H1 (cell line): ENCODE data around the gene KIAA1671. TPM values are rescaled to one million over a fixed set of nuclear protein-coding genes. Genes with fewer than 3 reads are reported as not detected.

Source experiments
- CTCF ChIA-PET: fragments of 300-600 bp; sonication (Branson Sonifier 250); formaldehyde crosslinking; loops from one replicate; lab custom pipeline; 2021; ENCODE audit not compliant: partially characterized antibody; lab: Charles Lee
- POLR2A ChIA-PET: fragments of 300-600 bp; sonication (Branson Sonifier 250); formaldehyde crosslinking; loops from one replicate; lab custom pipeline; 2021; ENCODE audit warnings: inconsistent platforms; ENCODE audit not compliant: partially characterized antibody; lab: Charles Lee
- DNase-seq, 2 experiments: peaks; one replicate each; pipeline versions ENCODE4 v3.0.0 to v3.0.0-alpha.2; 2010 to 2022; ENCODE audit warnings: low spot score in 2 of 2, low read depth in 1 of 2, mixed read lengths in 1 of 2
- FAIRE-seq: peaks from 2 replicates; lab custom pipeline; 2011; peaks lifted over from hg19 to GRCh38; lab: Jason Lieb, UNC
- H2AFZ ChIP-seq: 2 replicates; pipeline ENCODE4 v1.8.1; 2012; ENCODE audit warnings: low read length, inconsistent platforms
- H2AK5ac ChIP-seq: 2 replicates; pipeline ENCODE4 v1.6.1; 2013; ENCODE audit warnings: low read depth, low read length
- H2BK120ac ChIP-seq: replicated peaks from 2 replicates; pipeline ENCODE3; 2013; ENCODE audit warnings: low read depth, low read length, inconsistent platforms
- H2BK12ac ChIP-seq: 2 replicates; pipeline ENCODE4 v1.6.1; 2013; ENCODE audit warnings: low read depth, low read length
- H2BK15ac ChIP-seq: 2 replicates; pipeline ENCODE4 v1.6.1; 2013; ENCODE audit warnings: low read length
- H2BK20ac ChIP-seq: 2 replicates; pipeline ENCODE4 v1.6.1; 2013; ENCODE audit warnings: low read length
- H2BK5ac ChIP-seq: 2 replicates; pipeline ENCODE4 v1.6.1; 2013; ENCODE audit warnings: low read depth, low read length
- H3K14ac ChIP-seq: 2 replicates; pipeline ENCODE4 v1.6.1; 2013; ENCODE audit warnings: inconsistent platforms; ENCODE audit not compliant: insufficient read length
- H3K18ac ChIP-seq: 2 replicates; pipeline ENCODE4 v1.6.1; 2013; ENCODE audit warnings: low read length; ENCODE audit errors: extremely low read depth
- H3K23ac ChIP-seq: 2 replicates; pipeline ENCODE4 v1.6.1; 2013; ENCODE audit warnings: inconsistent platforms; ENCODE audit not compliant: insufficient read length
- H3K23me2 ChIP-seq: 2 replicates; pipeline ENCODE4 v1.6.1; 2013; ENCODE audit warnings: low read depth, low read length
- H3K27ac ChIP-seq: 2 replicates; pipeline ENCODE4 v1.6.1; 2011; ENCODE audit warnings: low read depth, low read length, inconsistent platforms
- H3K27me3 ChIP-seq, 4 experiments: replicated peaks in 1 of 4; 1 replicate in 1 of 4; 2 replicates in 3 of 4; pipeline versions ENCODE4 v1.6.1 to v1.8.1; 2011 to 2013; ENCODE audit warnings: low read length in 3 of 4, mild to moderate bottlenecking in 3 of 4, inconsistent platforms in 2 of 4, mixed read lengths in 2 of 4, moderate library complexity in 1 of 4; ENCODE audit not compliant: control insufficient read depth in 3 of 4, insufficient read depth in 3 of 4; ENCODE audit errors: extremely low read depth in 1 of 4
- H3K36me3 ChIP-seq, 4 experiments: 2 replicates each; pipeline versions ENCODE4 v1.6.1 to v1.8.1; 2011 to 2013; ENCODE audit warnings: mild to moderate bottlenecking in 4 of 4, low read length in 3 of 4, moderate library complexity in 2 of 4, control low read depth in 1 of 4, inconsistent platforms in 1 of 4; ENCODE audit not compliant: insufficient read depth in 4 of 4, control insufficient read depth in 2 of 4
- H3K4ac ChIP-seq: replicated peaks from 2 replicates; pipeline ENCODE3; 2013; ENCODE audit warnings: low read length, low read depth, mixed read lengths, inconsistent platforms; ENCODE audit not compliant: insufficient read length
- H3K4me1 ChIP-seq, 4 experiments: replicated peaks in 1 of 4; 1 replicate in 1 of 4; 2 replicates in 3 of 4; pipeline versions ENCODE4 v1.6.1 to v1.8.1; 2011 to 2013; ENCODE audit warnings: low read length in 3 of 4, inconsistent platforms in 2 of 4, mixed read lengths in 1 of 4; ENCODE audit not compliant: insufficient read depth in 4 of 4, control insufficient read depth in 3 of 4
- H3K4me2 ChIP-seq, 2 experiments: 2 replicates each; pipeline versions ENCODE4 v1.6.1 to v1.8.1; 2011 to 2013; ENCODE audit warnings: low read depth in 2 of 2, low read length in 2 of 2, control low read depth in 1 of 2, inconsistent platforms in 1 of 2, mild to moderate bottlenecking in 1 of 2; ENCODE audit not compliant: insufficient read depth in 1 of 2
- H3K4me3 ChIP-seq, 4 experiments: fragments of 200-600, 300-600 bp in 1 of 4; sonication (generic), shearing (Covaris generic), sonication (Bioruptor Twin) in 1 of 4; 2 replicates each; pipeline versions ENCODE4 v1.5.1 to v1.8.1; 2011 to 2016; ENCODE audit warnings: low read length in 4 of 4, low read depth in 3 of 4, control low read depth in 2 of 4, inconsistent platforms in 2 of 4, mild to moderate bottlenecking in 2 of 4, mixed read lengths in 1 of 4, moderate library complexity in 1 of 4; ENCODE audit not compliant: insufficient read depth in 2 of 4; ENCODE audit errors: extremely low read depth in 1 of 4
- H3K56ac ChIP-seq: replicated peaks from 2 replicates; pipeline ENCODE3; 2013; ENCODE audit warnings: low read depth, mild to moderate bottlenecking, mixed read lengths, low read length, inconsistent platforms; ENCODE audit not compliant: insufficient read length
- H3K79me1 ChIP-seq: 2 replicates; pipeline ENCODE4 v1.6.1; 2013; ENCODE audit warnings: low read depth, low read length, control low read depth
- H3K79me2 ChIP-seq, 2 experiments: 2 replicates each; pipeline versions ENCODE4 v1.6.1 to v1.8.1; 2012 to 2013; ENCODE audit warnings: low read length in 2 of 2, mild to moderate bottlenecking in 2 of 2, inconsistent platforms in 1 of 2; ENCODE audit not compliant: insufficient read depth in 2 of 2, control insufficient read depth in 1 of 2
- H3K9ac ChIP-seq, 4 experiments: replicated peaks in 1 of 4; 1 replicate in 1 of 4; 2 replicates in 3 of 4; pipeline versions ENCODE4 v1.6.1 to v1.8.1; 2011 to 2013; ENCODE audit warnings: low read depth in 3 of 4, low read length in 3 of 4, control low read depth in 2 of 4, mild to moderate bottlenecking in 2 of 4, moderate library complexity in 2 of 4, inconsistent platforms in 1 of 4; ENCODE audit errors: extremely low read depth in 1 of 4
- H3K9me3 ChIP-seq, 2 experiments: 2 replicates each; pipeline versions ENCODE4 v1.6.1 to v1.8.1; 2012 to 2013; ENCODE audit warnings: mild to moderate bottlenecking in 2 of 2, moderate library complexity in 2 of 2, control low read depth in 1 of 2, inconsistent platforms in 1 of 2, low read depth in 1 of 2, low read length in 1 of 2, mixed read lengths in 1 of 2; ENCODE audit not compliant: insufficient read depth in 2 of 2
- H4K20me1 ChIP-seq, 2 experiments: replicated peaks in 1 of 2; 2 replicates each; pipeline versions ENCODE3 to v1.8.1; 2011 to 2013; ENCODE audit warnings: inconsistent platforms in 2 of 2, low read length in 2 of 2, mild to moderate bottlenecking in 1 of 2; ENCODE audit not compliant: insufficient read depth in 2 of 2, control insufficient read depth in 1 of 2
- H4K5ac ChIP-seq: 2 replicates; pipeline ENCODE4 v1.6.1; 2013; ENCODE audit warnings: low read length, low read depth, mixed read lengths, inconsistent platforms; ENCODE audit not compliant: insufficient read length
- H4K8ac ChIP-seq: 2 replicates; pipeline ENCODE4 v1.8.0; 2013; ENCODE audit warnings: mild to moderate bottlenecking, moderate library complexity, low read length, inconsistent platforms; ENCODE audit not compliant: insufficient read depth; ENCODE audit errors: extremely low read depth
- H4K91ac ChIP-seq: replicated peaks from 2 replicates; pipeline ENCODE3; 2013; ENCODE audit warnings: low read length, mixed read lengths, inconsistent platforms; ENCODE audit not compliant: insufficient read length
- BCL11A ChIP-seq, 2 experiments: IDR thresholded peaks; one replicate each; pipeline ENCODE4 v1.6.1; 2011; ENCODE audit warnings: low read depth in 2 of 2, low read length in 2 of 2, mild to moderate bottlenecking in 2 of 2
- GTF2F1 ChIP-seq: IDR thresholded peaks from 2 replicates; pipeline ENCODE4 v1.6.1; 2012; ENCODE audit warnings: low read depth, low read length, improper control_type of control experiment, borderline replicate concordance
- JUN ChIP-seq: IDR thresholded peaks from 2 replicates; pipeline ENCODE4 v1.6.1; 2011; ENCODE audit warnings: low read depth, mild to moderate bottlenecking, improper control_type of control experiment, low read length
- JUND ChIP-seq: IDR thresholded peaks from 2 replicates; pipeline ENCODE4 v1.6.1; 2011; ENCODE audit warnings: mild to moderate bottlenecking, improper control_type of control experiment, low read length
- PHF8 ChIP-seq: fragments of 200-600 bp; sonication (generic); conservative IDR thresholded peaks from 2 replicates; pipeline ENCODE4 v1.7.1; 2012; ENCODE audit warnings: low read depth, mild to moderate bottlenecking, inconsistent platforms, low read length, moderate library complexity
- RNF2 ChIP-seq: fragments of 200-900, 300-1000 bp; sonication (generic); IDR thresholded peaks from 2 replicates; pipeline ENCODE4 v1.7.1; 2016; ENCODE audit warnings: borderline replicate concordance, low read depth, mild to moderate bottlenecking, antibody characterized with exemption, low read length; ENCODE audit not compliant: poor library complexity, severe bottlenecking; ENCODE audit errors: missing control alignments
- RXRA ChIP-seq: IDR thresholded peaks from 2 replicates; pipeline ENCODE4 v1.6.1; 2011; ENCODE audit warnings: low read depth, mild to moderate bottlenecking, low read length, moderate library complexity; ENCODE audit not compliant: insufficient read depth
- SIRT6 ChIP-seq: IDR thresholded peaks from one replicate; pipeline ENCODE4 v1.7.1; 2012; ENCODE audit warnings: low read length, inconsistent platforms
- TAF7 ChIP-seq: optimal IDR thresholded peaks from 2 replicates; pipeline ENCODE3; 2011; ENCODE audit warnings: low read depth, mild to moderate bottlenecking, inconsistent platforms, low read length, moderate library complexity, borderline replicate concordance
- TBP ChIP-seq: IDR thresholded peaks from 2 replicates; pipeline ENCODE4 v1.6.1; 2011; ENCODE audit warnings: low read depth, low read length, improper control_type of control experiment
- WGBS, 2 experiments: shearing (Covaris generic) in 1 of 2; methylation state at CpG; one replicate each; pipeline versions ENCODE4 v1.1.6 to v1.1.7; 2013 to 2015; ENCODE audit warnings: low lambda C conversion rate in 2 of 2, mixed read lengths in 2 of 2, inconsistent platforms in 1 of 2, low coverage in 1 of 2, missing lambda C conversion rate in 1 of 2; ENCODE audit not compliant: insufficient replicate concordance in 2 of 2, insufficient coverage in 1 of 2, insufficient read length in 1 of 2; ENCODE audit errors: extremely low coverage in 1 of 2, missing lambda C conversion rate in 1 of 2; 5-methylcytosine and 5-hydroxymethylcytosine counted together
- polyA plus RNA-seq, 7 experiments: library from polyadenylated mRNA; depleted of rRNA in 3 of 7; stranded (reverse) in 5 of 7; unstranded in 2 of 7; fragments of >200 nt in 5 of 7; fragments of 200-250 nt in 2 of 7; gene quantifications; 1 replicate in 5 of 7; 2 replicates in 1 of 7; 4 replicates in 1 of 7; pipeline versions ENCODE4 v1.2.1 to v1.2.3, GENCODE V29; 2011 to 2013; ENCODE audit warnings: missing spikeins in 2 of 7, mixed read lengths in 2 of 7
- total RNA-seq: library from RNA; stranded (reverse); fragmentation: NEBNext Ultra II Directional; extraction: Animal tissue kit (Norgen Biotek cat#: 25700); gene quantifications from 2 replicates; pipeline ENCODE4 v1.2.1, GENCODE V29; 2021
- TF ChIP-seq, protein P1 (sequence below): IDR thresholded peaks from 2 replicates; pipeline ENCODE4 v1.6.1; 2012; ENCODE audit warnings: low read length, inconsistent platforms
- TF ChIP-seq, protein P2 (sequence below): IDR thresholded peaks from 2 replicates; pipeline ENCODE4 v1.6.1; 2012; ENCODE audit warnings: inconsistent platforms

KIAA1671 gene
- total and polyA plus RNA-seq, 2 of the 8 experiments (the other 6 are each of a cell fraction or from before 2014, with no cell fraction given) = 6.4 to 23.9 TPM

DNA sequence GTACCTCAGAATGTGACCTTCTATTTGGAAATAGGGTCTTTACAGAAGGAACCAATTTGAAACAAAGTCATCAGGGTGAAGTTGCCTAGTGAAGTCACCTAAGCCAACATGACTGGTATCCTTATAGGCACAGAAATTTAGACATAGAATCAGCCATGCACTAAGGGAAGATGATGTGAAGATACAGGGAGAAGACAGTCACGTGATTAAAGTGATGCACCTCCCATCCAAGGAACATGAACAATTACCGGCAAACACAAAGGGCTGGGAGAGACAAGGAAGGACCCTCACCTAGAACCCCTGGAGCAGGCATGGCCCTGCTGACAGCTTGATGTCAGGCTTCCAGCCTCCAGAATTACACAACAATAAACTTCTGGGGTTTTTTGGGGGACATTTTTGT lies 263.7 kb downstream of the KIAA1671 start:
- FAIRE-seq (no peak), DNase-seq (no peak)
- Histone ChIP-seq H3K9ac (no peak overlapping the region), H2BK5ac (no peak overlapping the region), H3K4ac (no peak overlapping the region), H2BK20ac (no peak overlapping the region), H2BK120ac (no peak overlapping the region), H3K79me1 (no peaks in the 10 kb centered on the region), H4K20me1 (no peaks in the 10 kb centered on the region), H3K23me2 (no peaks in the 10 kb centered on the region), H3K4me3 (no peak overlapping the region), H3K18ac (no peak overlapping the region), H3K36me3 (no peaks in the 10 kb centered on the region), H3K56ac (no peak overlapping the region), H2AFZ (no peak overlapping the region), H3K27me3 (peaks cover 0 to 4% (median 0%) of the 10 kb centered on the region in 4 experiments; a peak in 2 of 7 replicates), H2BK12ac (no peak overlapping the region), H3K79me2 (no peaks in the 10 kb centered on the region), H4K91ac (no peak overlapping the region), H4K8ac (no peak overlapping the region), H2BK15ac (no peak overlapping the region), H4K5ac (no peak overlapping the region), H3K9me3 (peaks cover 3 to 5% of the 10 kb centered on the region in 2 experiments; a peak in 1 of 4 replicates), H3K4me2 (no peak overlapping the region), H3K27ac (no peak overlapping the region), H3K23ac (no peak overlapping the region), H3K14ac (no peak overlapping the region), H3K4me1 (no peaks in the 10 kb centered on the region), H2AK5ac (no peak overlapping the region)
- POLR2A ChIA-PET = interaction anchor here (1.2 kb wide), 1 partner anchor 35 kb away, joined by 3 read pairs; no protein-coding TSS in a partner anchor
- 91% methylated on average over 2 of the region's 2 CpGs; no CpG with 5 or more reads in 1 of the 2 experiments for WGBS, 2 experiments
- CTCF ChIA-PET = interaction anchor here (1.2 to 2.7 kb wide), 2 partner anchors 14 to 134 kb away, joined by 5 to 8 read pairs; no protein-coding TSS in a partner anchor
- TF ChIP-seq SIRT6 (no peak), BCL11A (IDR thresholded peaks at IDR 0.05; ENCODE audit: low read depth in 2 of 2, low read length in 2 of 2) (no peak), GTF2F1 (no peak), RXRA (no peak), PHF8 (no peak), JUND (no peak), TAF7 (no peak), TBP (no peak), JUN (no peak), RNF2 (no peak)
- TF ChIP-seq, protein P1, sequence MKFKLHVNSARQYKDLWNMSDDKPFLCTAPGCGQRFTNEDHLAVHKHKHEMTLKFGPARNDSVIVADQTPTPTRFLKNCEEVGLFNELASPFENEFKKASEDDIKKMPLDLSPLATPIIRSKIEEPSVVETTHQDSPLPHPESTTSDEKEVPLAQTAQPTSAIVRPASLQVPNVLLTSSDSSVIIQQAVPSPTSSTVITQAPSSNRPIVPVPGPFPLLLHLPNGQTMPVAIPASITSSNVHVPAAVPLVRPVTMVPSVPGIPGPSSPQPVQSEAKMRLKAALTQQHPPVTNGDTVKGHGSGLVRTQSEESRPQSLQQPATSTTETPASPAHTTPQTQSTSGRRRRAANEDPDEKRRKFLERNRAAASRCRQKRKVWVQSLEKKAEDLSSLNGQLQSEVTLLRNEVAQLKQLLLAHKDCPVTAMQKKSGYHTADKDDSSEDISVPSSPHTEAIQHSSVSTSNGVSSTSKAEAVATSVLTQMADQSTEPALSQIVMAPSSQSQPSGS = no peak
- TF ChIP-seq, protein P2, sequence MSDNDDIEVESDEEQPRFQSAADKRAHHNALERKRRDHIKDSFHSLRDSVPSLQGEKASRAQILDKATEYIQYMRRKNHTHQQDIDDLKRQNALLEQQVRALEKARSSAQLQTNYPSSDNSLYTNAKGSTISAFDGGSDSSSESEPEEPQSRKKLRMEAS = no peak
